ENCODE measurements around the gene CCDC74A.
"Not testable (repeated sequence)": the region's sequence is repeated elsewhere in the genome, so short reads cannot be mapped to it uniquely, and the experiment has no call there.

Gene CCDC74A

DNA sequence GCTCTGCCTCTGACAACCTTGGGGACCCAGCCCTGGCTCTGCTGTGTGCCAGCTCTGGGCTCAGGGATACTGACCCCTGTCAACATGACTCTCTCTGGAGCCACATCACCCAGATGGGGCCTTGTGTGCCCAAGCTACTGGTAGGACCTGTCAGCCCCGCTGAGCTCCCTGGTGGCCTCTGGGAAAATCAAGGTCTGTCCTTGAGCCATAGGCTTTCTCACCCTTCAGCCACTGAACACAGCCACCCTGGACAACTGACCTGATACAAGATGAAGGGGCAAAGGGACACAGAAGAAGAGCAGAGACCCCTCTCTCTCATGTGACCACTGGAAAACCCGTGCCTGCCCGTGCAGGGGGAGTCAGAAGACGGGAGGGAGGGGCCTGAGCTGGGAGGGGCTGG is 7.8 kb downstream of the CCDC74A start:
- TF ChIP-seq, protein P1, sequence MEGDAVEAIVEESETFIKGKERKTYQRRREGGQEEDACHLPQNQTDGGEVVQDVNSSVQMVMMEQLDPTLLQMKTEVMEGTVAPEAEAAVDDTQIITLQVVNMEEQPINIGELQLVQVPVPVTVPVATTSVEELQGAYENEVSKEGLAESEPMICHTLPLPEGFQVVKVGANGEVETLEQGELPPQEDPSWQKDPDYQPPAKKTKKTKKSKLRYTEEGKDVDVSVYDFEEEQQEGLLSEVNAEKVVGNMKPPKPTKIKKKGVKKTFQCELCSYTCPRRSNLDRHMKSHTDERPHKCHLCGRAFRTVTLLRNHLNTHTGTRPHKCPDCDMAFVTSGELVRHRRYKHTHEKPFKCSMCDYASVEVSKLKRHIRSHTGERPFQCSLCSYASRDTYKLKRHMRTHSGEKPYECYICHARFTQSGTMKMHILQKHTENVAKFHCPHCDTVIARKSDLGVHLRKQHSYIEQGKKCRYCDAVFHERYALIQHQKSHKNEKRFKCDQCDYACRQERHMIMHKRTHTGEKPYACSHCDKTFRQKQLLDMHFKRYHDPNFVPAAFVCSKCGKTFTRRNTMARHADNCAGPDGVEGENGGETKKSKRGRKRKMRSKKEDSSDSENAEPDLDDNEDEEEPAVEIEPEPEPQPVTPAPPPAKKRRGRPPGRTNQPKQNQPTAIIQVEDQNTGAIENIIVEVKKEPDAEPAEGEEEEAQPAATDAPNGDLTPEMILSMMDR (IDR thresholded peaks at IDR 0.05; ENCODE audit: low read depth, low read length, missing control alignments), result no peak
- H3K4me3 ChIP-seq (ENCODE audit: low read depth, low read length), result no peak overlapping the region
- no peak for DNase-seq (ENCODE audit: low read depth)

GRCh38 chr2:131535951-131536826 is 8.5 kb downstream of the CCDC74A start:
- not testable (repeated sequence) for H3K4me3 ChIP-seq (ENCODE audit: low read depth, low read length); DNase-seq (ENCODE audit: low read depth)

- not testable (repeated sequence) for H3K4me3 ChIP-seq (ENCODE audit: low read depth, low read length)
Measured at GRCh38 chr2:131536841-131537240, 9.2 kb downstream of the CCDC74A start.

GRCh38 chr2:131538856-131539255 is 11.2 kb downstream of the CCDC74A start:
- DNase-seq (ENCODE audit: low read depth); H3K4me3 ChIP-seq (ENCODE audit: low read depth, low read length): not testable (repeated sequence)

More at GRCh38 chr2:131536841-131537240, 9.2 kb downstream of the CCDC74A start:
- DNase-seq (ENCODE audit: low read depth), result not testable (repeated sequence)

GRCh38 chr2:131542438-131543384 is 15.0 kb downstream of the CCDC74A start:
- DNase-seq (ENCODE audit: low read depth), result no peak
- no peak overlapping the region for H3K4me3 ChIP-seq (ENCODE audit: low read depth, low read length)
- TF ChIP-seq, protein P1 (IDR thresholded peaks at IDR 0.05; ENCODE audit: low read depth, low read length, missing control alignments), result no peak

DNA sequence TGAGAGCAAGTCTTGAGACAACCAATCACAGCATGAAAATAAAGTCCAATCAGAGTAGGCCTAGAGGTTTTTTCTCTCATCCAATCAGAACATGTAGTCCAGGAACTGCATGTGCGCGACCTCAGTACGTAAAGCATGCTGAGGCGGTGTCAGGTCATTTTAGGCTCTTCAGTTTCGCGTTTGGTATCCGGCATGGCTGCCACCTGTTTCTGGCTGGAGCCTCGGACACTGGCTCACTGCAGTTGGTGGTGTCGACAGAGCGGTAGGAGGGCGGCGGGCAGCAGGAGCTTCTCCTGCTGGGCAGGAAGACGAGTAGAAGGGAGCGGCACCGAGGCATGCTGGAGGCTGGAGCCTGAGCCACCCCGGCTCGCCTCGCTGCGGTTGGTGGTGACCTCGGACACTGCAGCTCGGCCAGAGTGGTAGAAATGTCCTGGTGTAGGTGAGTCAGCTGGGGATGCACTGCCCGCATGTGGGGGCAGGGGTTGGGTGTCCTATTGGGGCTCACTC is 15.8 kb downstream of the CCDC74A start:
- TF ChIP-seq, protein P1 (IDR thresholded peaks at IDR 0.05; ENCODE audit: low read depth, low read length, missing control alignments), result no peak
- no peak overlapping the region for H3K4me3 ChIP-seq (ENCODE audit: low read depth, low read length)
- DNase-seq (ENCODE audit: low read depth), result no peak

- not testable (repeated sequence) for H3K4me3 ChIP-seq (ENCODE audit: low read depth, low read length); DNase-seq (ENCODE audit: low read depth)
Measured at GRCh38 chr2:131544006-131544812, 16.5 kb downstream of the CCDC74A start.

DNA sequence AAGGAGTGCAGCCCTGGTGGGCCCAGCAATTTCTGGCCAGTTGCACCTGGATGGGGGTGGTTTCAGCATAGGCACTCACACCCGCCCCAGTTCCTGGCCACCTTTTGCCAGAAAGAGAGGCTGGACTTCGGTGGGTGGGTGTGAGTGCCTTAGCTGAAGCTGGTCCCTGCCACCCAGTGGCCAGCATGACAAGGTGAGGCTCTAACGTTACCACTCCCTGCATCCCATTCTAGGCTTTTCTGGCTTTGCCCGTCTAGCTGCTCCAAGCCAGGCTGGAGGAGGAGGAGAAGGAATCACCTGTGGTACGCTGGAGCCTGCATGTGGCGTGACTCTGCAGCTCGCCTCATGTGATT is 17.1 kb downstream of the CCDC74A start:
- DNase-seq (ENCODE audit: low read depth); H3K4me3 ChIP-seq (ENCODE audit: low read depth, low read length): not testable (repeated sequence)

- no peak for DNase-seq (ENCODE audit: low read depth)
- TF ChIP-seq, protein P1 (IDR thresholded peaks at IDR 0.05; ENCODE audit: low read depth, low read length, missing control alignments), result no peak
Measured at GRCh38 chr2:131552871-131553270, 25.2 kb downstream of the CCDC74A start.

More at GRCh38 chr2:131552871-131553270, 25.2 kb downstream of the CCDC74A start:
- H3K4me3 ChIP-seq (ENCODE audit: low read depth, low read length), result no peak overlapping the region
